GM19468 (cell line): ENCODE measurements around the gene SLC9A3.

Experiments used
- ATAC-seq: cut with Tn5 transposase; IDR thresholded peaks from one replicate; pipeline ENCODE4 v1.9.1; 2021; ENCODE audit warnings: mild to moderate bottlenecking, moderate library complexity, moderate number of reproducible peaks; ENCODE audit not compliant: unreplicated experiment; ENCODE audit errors: extremely low read depth

Gene SLC9A3

DNA sequence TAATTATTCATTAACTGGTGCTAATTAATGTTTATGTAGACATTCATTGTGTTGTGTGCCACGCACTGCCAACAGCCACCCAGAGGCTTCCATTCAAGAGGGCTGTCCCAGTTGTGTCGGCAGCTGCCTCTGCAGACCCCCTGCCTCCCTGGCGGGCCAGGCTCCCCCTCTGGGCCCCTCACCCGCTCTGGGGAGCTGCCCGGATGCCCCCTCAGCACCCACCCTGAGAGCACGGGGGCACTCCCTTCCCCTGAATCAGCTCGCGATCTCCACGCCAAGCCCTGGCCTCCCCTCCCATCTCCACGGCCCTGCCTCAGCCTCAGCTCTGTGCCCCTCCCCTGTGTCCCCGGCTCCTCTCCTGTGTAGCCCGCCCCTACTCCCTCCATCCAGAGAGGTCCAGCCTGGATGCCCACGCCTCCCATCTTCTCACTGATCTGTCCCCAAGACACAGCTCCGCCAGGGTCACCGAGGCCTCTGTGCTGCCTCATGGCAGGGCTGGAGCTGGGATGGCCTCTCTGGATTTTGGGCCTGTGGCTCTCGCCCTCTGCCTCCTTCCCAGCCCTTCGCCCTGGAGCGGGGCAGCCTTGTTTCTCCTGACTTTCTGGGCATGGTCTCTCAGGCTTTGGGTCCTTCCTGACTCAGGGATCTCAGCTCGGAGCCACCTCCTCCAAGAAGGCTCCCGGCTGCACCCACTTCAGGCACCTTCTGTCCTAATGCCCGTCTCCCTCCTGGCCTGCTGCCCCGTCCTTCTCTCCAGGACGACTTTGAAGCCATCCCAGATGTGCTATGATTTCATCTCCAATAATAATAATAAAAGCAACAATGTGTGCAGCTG lies 16.0 kb upstream of the SLC9A3 start:
- ATAC-seq: no peak

DNA sequence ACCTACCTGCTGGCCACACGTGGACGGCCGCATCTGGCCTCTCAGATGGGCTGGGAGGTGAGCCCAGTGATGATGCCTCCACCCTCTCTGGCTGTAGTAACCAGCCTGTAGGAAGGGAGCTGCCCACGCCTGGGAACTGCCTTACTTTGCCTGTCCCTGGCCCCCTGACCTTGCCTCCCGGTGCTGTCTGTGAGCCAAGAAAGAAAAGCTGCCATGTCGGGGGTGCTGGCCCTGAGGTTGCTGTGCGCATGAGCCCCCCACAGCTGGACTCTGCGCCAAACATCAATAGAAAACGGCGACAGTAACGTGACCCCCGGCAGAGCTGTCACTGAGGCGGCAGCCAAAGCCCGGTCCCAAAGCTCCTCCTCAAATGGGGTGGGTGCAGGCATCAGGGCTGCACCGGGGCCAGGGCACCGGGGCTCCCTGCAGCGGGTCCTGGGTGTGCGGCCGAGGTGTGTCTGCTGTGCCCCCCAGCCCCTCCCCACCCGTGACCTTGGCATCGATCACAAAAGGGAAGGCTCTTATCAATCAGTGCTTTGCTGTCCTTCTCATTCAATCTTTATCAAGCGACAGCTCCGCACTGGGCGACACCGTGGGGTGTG lies 15.3 kb upstream of the SLC9A3 start:
- no peak for ATAC-seq

DNA sequence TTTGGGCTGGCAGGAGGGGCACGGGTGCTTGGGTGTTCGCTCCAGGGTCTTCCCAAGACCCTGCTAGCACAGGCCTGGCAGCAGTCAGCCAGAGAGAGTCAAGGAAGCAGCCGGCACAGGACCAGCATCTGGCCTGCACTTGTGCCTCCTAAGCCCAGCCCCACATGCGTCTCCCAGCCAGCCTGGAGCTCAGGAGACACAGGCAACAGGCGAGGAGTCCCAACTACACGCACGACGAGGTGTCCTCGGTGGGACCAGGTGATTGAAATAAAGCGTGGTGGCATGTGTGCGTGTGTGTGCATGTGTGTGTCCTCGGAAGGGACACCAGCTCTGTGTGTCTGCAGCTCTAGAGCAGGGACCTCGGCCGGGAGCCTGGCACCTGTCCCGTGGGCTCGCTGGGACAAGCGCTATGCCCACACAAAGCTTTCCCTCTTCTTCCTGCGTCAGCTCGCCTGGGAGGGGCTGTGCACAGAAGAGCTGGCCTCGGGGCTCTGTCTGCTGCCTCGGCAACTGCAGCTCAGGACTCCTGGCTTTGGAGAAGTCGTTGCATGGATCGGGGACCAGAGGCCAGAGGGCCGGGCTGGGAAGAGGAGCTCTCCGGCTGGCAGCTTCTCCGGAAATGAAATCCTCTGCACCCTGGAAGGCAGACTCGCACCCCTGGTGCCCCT lies 14.7 kb upstream of the SLC9A3 start:
- ATAC-seq: no peak

DNA sequence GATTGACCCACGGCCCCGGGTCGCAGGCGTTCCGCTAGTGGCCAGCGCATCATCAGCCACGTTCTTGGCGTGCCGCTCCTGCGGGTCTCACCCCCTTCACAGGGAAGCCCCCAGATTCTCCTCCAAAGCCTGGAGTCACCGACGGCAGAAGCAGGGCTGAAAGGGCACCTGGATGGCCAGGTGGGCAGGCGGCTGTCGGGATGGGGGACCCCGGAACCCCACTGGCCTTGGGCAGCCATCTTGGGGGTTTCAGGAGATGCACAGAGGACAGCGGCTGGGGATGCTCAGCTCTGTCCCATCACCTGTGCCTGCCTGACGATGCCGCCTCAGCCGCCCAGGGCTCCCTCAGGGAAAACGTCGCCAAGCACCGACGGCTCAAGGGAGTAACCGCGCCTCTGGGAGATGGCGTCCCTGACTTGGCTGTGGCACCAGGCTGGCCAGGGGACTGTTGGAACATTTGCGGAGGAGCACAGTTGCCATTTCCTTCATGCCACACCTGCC lies 14.1 kb upstream of the SLC9A3 start:
- ATAC-seq: no peak

DNA sequence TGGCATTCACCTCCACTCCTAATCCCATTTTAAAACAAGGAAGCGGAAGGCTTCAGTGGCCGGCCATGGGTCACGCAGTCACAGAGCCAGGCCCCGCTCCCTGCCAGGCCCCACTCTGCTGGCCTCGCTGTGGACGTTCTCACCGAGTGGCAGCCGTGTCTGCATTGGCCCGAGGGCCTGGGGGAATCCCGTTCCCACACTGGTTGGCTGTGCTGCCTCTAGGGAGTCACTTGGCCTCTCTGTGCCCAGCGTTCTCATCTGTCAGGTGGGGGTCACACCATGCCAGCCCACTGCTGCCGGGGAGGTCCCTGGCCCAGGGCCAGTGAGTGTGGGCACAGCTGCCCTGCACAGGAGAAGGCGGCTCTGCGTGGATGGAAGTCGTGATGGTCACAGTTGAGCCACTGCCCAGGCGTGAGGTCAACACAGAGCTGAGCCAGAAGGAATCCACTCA lies 13.4 kb upstream of the SLC9A3 start:
- no peak for ATAC-seq

DNA sequence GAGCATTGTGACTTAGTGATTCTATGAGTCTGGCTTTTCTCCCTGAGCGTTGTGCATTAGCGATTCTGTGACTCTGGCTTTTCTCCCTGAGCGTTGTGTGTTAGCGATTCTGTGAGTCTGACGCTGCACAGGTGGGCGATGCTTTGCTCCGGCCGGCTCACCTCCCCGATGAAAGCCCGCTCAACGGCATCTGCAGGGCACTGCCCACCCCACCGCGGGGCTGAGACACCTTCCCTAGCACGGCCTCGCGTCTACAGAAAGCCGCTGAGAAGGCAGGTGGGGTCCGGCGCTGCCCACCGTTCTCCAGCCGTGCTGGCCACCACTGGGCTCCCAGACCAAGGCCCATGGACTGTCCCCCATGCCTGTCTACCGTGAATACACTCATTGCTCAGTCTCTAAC lies 12.8 kb upstream of the SLC9A3 start:
- no peak for ATAC-seq

DNA sequence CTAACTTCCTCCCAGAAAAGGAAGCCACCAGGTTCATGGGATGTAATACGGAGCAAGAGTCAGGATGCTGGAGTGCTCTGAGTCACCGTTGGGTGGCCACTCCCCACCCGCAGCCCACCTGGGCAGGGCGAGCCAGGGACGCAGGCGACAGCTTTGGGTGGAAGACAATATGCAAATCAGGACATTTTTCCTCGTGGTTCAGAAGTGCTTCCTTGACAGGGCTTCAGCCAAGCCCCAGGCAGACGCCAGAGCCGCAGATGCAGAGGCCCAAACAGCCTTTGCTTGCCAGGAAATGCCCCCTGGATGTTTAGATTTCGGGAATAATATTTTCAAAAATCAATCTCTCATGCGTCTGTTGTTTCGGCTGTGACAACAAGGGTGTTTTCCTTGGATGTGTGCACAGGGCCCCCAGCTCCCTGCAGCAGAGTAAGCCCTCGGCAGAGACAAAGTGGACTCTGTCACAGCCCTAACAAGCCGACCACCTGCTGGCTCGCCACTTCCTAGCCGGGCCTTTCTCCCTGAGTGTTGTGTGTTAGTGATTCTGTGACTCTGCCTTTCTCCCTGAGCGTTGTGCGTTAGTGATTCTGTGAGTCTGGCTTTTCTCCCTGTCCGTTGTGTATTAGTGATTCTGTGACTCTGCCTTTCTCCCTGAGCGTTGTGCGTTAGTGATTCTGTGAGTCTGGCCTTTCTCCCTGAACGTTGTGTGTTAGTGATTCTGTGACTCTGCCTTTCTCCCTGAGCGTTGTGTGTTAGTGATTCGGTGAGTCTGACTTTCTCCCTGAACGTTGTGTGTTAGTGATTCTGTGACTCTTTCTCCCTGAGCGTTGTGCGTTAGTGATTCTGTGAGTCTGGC lies 11.8 kb upstream of the SLC9A3 start:
- ATAC-seq: no peak

DNA sequence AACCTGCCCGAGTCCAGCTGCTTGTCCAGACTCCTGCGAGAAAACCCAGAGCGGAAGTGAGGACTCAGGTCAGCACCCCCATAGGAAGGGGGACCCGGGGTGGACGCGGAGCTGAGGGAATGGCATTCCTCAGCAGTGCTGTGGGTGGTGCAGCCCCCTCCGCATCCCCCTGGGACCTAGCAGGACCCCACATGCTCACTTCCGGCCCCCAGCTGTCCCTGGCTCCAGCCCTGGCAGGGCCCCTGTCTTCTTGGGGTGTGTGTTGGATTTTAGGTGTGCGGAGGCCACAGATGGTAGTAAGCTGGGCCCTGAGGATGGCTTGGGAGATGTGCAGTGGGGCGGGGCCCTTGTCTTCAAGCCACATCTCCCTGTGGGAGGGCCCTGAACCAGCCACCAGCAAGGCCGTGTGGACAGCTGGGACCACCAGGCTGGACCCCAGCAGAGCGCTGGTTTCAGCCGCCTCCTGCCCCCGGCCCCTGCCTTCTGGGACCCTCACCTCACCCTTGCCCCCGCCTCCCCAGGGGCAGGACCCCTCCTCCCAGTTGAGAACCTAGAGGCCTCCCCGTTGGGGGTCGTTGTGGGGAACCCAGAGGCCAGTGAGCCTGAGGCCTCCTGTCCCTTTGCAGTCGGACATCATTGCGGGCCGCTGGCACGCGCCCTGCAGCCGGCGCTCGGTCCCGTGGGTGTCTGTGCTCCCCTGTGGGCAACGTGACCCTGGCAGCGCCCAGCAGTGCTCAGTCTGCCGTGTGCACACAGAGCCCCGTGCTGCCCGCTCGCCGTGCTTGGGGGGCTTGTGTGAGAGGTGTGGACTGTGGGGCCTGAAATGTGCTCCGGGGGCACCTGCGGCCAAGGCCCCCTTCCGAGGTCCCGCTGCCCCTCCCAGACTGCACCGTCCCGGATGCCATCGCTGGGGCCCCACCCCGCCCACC lies 10.8 kb upstream of the SLC9A3 start:
- no peak for ATAC-seq

DNA sequence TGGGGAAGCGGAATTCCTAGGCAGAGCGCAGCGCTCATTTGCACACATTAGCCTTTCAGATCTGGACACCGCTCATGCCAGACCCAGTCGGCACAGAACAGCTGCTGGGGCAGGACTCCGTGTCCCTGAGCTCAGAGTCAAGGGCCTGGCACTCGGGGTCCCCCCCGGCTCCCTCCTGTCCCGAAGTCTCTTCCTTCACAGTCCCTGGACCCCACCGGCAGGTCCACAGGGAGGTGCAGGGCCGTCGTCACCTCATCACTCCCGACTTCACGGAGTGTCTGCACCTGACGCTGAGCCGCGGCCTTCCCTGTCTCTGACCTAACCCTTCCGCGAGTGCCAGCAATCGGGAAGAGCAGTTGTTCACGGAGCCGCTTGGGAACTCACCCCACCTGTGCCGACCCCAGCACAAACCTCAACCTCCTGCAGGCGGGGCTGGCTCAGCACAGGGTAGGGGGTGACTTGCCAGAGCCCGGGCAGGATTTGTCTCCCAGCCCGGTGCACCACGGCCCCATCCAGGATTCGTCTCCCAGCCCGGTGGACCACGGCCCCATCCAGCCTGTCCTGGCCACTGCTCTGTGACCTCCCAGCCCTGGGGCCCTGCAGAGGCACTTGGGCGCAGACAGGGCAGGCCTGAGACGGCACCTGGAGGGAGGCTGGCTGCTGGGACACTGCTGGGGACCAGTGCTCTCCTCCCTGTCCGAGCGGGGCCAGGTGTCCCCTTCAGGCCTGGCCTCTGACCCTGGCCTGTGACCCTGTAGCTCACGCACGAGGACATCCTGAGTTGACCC lies 9.9 kb upstream of the SLC9A3 start:
- ATAC-seq: no peak

DNA sequence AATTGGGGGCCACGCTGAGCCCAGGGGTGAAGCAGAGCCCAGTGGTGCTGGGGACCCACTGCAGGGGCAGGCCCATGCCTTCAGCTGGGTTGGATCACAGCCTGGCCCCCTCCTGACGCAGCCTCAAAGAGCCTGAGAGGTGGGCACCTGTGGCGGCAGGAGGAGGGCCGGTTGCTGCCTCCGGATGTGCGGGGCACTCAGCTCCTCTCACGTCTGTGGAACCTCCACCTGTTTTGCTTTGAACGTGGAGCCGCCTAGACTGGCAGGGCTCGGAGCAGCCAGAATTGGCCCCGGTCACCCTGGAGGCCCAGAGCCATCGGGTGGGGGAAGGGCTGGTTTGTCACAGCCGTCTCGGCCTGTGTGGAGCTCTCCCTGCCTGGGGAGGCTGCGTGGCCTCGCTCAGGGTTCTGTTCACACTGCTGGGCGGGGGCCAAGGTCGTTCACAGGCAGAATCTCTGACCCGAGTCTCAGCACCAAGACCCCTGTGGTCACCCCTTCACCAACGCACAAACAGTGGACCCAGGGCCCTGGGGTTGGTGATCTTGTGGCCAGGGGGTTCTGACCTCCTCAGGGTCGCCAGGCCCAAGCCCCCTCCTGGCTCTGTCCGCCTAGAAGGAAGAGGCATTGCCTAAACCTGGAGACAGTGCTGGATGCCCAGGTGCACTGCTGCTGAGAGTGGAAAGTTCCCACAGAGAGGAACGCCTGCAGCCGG lies 9.2 kb upstream of the SLC9A3 start:
- no peak for ATAC-seq

DNA sequence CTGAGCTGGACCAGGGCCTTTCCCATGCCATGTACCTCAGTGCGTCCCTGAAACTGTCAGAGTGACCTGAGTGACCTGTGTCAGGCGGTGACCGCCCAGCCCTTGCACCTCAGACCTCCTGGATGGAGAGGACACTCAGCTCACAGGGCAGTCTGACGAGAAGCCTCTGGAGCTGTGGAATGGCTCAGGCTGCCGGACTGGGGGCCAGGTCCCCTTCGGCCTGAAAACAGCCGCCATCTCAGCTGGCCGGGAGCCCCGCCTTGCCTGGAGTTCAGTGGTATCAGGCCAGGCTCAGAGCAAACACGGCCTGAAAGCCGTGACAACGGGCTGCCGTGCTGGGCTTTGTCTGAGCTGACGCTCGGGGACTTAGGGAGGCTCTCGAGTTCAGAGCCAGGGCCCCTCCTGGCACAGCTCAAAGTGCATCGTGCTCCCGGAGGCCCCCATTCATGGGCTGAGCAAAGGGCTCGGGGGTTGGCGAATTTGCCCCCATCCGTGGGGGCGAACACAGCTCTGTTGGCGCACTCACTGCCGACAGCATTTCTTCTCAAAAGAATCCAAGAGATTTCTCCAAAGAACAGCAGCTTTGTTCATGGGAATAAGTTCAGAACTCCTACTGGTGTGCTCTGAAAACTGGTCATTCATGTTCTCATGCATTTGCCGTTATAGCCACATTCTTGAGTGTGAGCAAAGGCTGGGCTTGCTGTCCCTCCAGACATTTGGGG lies 8.4 kb upstream of the SLC9A3 start:
- ATAC-seq: no peak

DNA sequence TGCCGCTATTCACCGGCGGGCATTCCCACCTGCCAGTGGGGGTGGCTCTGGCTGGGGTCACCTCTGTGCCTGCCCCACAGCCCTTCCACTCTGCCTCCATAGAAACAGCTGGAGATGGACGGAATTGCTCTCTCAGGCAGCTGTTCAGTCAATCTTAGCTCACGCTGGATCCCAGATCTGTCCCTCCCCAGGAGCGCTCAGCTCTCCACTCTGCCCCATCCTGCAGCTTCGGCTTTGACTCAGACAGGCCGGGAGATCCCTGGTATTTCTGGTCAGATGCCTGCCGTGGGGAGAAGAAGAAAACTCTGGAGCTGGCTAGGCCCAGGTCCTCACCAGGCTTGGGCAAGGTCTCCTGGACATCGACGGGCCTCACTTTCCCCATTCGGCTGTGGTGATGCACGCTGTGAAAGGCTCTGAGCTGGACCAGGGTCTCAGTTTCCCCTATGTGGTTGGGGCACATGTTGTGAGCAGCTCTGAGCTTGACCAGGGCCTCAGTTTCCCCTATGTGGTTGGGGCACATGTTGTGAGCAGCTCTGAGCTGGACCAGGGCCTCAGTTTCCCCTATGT lies 7.6 kb upstream of the SLC9A3 start:
- ATAC-seq: no peak

DNA sequence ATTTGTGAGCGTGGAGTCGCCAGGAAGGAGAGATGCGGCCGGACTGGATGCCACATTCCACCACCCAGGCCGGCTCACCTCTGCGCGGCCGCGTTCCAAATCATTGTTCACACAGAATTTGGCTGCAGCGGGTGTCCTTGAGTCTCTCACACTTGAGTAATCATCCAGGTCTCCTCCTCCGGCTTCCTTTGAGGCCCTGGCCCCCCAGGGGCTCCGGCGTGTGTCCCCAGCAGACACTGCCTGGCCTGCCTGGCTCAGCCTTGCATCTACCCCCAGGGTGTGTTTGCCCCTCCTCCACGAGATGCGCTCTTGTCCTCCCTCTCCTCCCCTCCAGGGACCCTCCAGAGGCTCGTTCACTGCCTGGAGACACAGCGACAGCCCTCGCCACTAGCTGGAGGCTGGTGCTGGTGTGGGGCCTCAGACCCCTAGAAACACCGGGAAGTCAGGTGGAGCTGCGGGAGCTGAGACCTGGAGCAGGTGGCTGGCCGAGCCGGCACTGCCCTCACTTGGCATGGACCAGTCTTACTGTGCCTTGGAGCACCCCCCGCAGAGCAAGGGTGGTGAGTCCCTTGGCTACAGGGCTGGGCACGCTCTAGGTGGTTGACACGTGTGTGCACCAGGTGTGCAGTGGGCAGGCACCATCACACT lies 7.0 kb upstream of the SLC9A3 start:
- no peak for ATAC-seq

DNA sequence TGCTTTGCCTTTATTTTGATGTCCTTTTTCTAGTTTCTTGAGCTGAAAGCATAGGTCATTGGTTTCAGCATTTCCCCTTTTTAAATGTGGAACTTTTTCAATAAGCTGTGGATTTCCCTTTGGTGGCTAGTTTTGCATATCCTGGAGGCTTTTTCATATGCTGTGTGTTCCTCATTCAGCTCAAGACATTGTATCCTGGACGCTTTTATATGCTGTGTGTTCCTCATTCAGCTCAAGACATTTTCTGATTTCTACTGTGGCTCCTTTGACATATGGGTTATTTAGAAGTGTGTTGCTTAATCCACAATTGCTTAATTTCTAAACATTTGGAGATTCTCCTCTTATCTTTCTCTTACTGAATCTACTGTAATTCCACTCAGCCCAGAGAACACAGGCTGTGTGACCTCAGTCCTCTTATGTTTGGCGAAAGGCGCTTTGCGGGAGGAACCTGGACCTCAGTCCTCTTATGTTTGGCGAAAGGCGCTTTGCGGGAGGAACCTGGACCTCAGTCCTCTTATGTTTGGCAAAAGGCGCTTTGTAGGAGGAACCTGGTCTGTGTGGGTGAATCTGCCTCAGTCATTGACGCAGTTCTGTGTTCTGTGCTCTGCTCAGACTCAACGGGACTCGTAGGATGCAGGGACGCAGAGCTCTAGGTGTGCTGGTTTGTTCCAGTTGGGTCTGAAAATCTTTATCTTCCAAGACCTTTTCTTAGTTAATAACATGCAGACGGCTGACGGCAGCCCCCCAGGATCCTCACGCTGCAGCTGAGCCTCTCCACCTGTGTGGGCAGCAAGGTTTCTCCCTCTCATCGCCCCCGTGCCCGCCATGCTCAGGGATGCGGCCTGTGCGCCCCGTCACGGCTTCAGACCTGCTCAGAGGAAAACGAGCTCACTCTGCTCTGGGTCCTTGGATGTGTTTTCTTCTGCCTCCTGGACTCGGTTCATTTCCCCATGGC lies 6.0 kb upstream of the SLC9A3 start:
- no peak for ATAC-seq
